ENCODE results near the gene TEX14.

Gene TEX14

GRCh38 chr17:58516644-58517377, 175.0 kb downstream of the TEX14 start:
- H3K27me3 ChIP-seq (replicated peaks; ENCODE audit: control insufficient read depth, insufficient read depth, low read length) = no peaks in the 10 kb centered on the region
- no peak for DNase-seq (ENCODE audit: extremely low read depth, insufficient read length)

GRCh38 chr17:58515286-58515685, 176.6 kb downstream of the TEX14 start:
- no peak for DNase-seq (ENCODE audit: extremely low read depth, insufficient read length)
- no peaks in the 10 kb centered on the region for H3K27me3 ChIP-seq (replicated peaks; ENCODE audit: control insufficient read depth, insufficient read depth, low read length)
- TF ChIP-seq CTCF (IDR thresholded peaks at IDR 0.05; ENCODE audit: insufficient read depth, low read length, poor library complexity, severe bottlenecking) = no peak
- H3K36me3 ChIP-seq (ENCODE audit: control insufficient read depth, insufficient read depth, low read length) = peaks cover 10% of the 10 kb centered on the region
- no peak overlapping the region for H3K4me3 ChIP-seq (replicated peaks; ENCODE audit: low read depth, low read length)

More at GRCh38 chr17:58516644-58517377, 175.0 kb downstream of the TEX14 start:
- peaks cover 4% of the 10 kb centered on the region for H3K36me3 ChIP-seq (ENCODE audit: control insufficient read depth, insufficient read depth, low read length)
- peak overlapping the region; percentile 88 for H3K4me3 ChIP-seq (replicated peaks; ENCODE audit: low read depth, low read length)
- no peak for TF ChIP-seq CTCF (IDR thresholded peaks at IDR 0.05; ENCODE audit: insufficient read depth, low read length, poor library complexity, severe bottlenecking)

- H3K36me3 ChIP-seq (ENCODE audit: control insufficient read depth, insufficient read depth, low read length) = peaks cover 14% of the 10 kb centered on the region
- no peaks in the 10 kb centered on the region for H3K27me3 ChIP-seq (replicated peaks; ENCODE audit: control insufficient read depth, insufficient read depth, low read length)
- no peak for TF ChIP-seq CTCF (IDR thresholded peaks at IDR 0.05; ENCODE audit: insufficient read depth, low read length, poor library complexity, severe bottlenecking)
- DNase-seq (ENCODE audit: extremely low read depth, insufficient read length) = no peak
- peak overlapping the region; percentile 86 for H3K4me3 ChIP-seq (replicated peaks; ENCODE audit: low read depth, low read length)
These were observed 177.1 kb downstream of the TEX14 start for GRCh38 chr17:58514770-58515157.

- Histone ChIP-seq H3K27me3 (replicated peaks; ENCODE audit: control insufficient read depth, insufficient read depth, low read length) (no peaks in the 10 kb centered on the region), H3K4me3 (replicated peaks; ENCODE audit: low read depth, low read length) (peak within 1 kb of the TSS; percentile 86), H3K36me3 (ENCODE audit: control insufficient read depth, insufficient read depth, low read length) (peaks cover 19% of the 10 kb centered on the region)
- DNase-seq (ENCODE audit: extremely low read depth, insufficient read length) = peak; percentile 83
- no peak for TF ChIP-seq CTCF (IDR thresholded peaks at IDR 0.05; ENCODE audit: insufficient read depth, low read length, poor library complexity, severe bottlenecking)
These were observed 177.7 kb downstream of the TEX14 start, which contains the start of gene MTMR4 for GRCh38 chr17:58513965-58514769. Gene MTMR4, minus strand, starts transcription at chr17:58514638. Its CDS starts 231 bp downstream, at chr17:58514407.

- H3K27me3 ChIP-seq (replicated peaks; ENCODE audit: control insufficient read depth, insufficient read depth, low read length) = no peaks in the 10 kb centered on the region
- TF ChIP-seq CTCF (IDR thresholded peaks at IDR 0.05; ENCODE audit: insufficient read depth, low read length, poor library complexity, severe bottlenecking) = peak; percentile 3
- peak; percentile 70 for DNase-seq (ENCODE audit: extremely low read depth, insufficient read length)
- peak overlapping the region; percentile 86 for H3K4me3 ChIP-seq (replicated peaks; ENCODE audit: low read depth, low read length)
- peaks cover 25% of the 10 kb centered on the region for H3K36me3 ChIP-seq (ENCODE audit: control insufficient read depth, insufficient read depth, low read length)
These were observed 178.4 kb downstream of the TEX14 start for GRCh38 chr17:58513267-58513964.
